ENCODE measurements around the gene ZNF611. TPM values are rescaled to one million over a fixed set of nuclear protein-coding genes. Genes with fewer than 3 reads are reported as not detected.

The ZNF611 gene
- total RNA-seq, 2 experiments from 2014 or later = 10.6 to 23.8 TPM

DNA sequence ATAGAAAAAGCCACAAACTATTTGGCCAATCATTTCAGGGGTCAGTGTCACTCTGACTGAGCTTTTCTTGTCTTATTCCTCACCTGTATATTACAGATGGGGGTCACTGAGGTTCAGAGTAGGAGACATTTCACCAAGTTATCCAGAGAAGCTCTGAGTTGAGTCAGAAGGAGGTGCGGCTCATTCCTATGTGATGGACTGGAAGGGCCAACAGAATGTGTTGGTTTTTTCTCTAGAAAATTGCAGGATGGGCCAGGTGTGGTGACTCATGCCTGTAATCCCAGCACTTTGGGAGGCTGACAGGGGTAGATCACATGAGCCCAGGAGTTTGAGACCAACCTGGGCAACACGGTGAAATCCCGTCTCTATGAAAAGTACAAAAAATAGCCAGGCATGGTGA, 72.2 kb downstream of the ZNF611 start:
- Histone ChIP-seq H4K20me1 (ENCODE audit: insufficient read depth, low read length) (no peaks in the 10 kb centered on the region), H3K4me3 (ENCODE audit: low read depth, low read length, poor library complexity, severe bottlenecking) (no peak overlapping the region), H3K79me2 (ENCODE audit: insufficient read depth, low read depth, low read length) (no peaks in the 10 kb centered on the region), H3K4me2 (ENCODE audit: low read length) (no peak overlapping the region), H3K27ac (ENCODE audit: low read depth, low read length, poor library complexity, severe bottlenecking) (no peak overlapping the region), H3K9me2 (ENCODE audit: insufficient read depth, low read length) (no peaks in the 10 kb centered on the region), H3K4me1 (ENCODE audit: insufficient read depth, low read length, poor library complexity, severe bottlenecking) (no peaks in the 10 kb centered on the region), H2AFZ (ENCODE audit: low read length) (no peak overlapping the region), H3K36me3 (ENCODE audit: insufficient read depth, low read length) (peaks cover 60% of the 10 kb centered on the region), H3K9me3 (ENCODE audit: low read length) (no peaks in the 10 kb centered on the region)
- intact Hi-C loops (cut with micrococcal nuclease; ENCODE audit: unreplicated experiment) = no loop called here
- no peak for TF ChIP-seq EZH2phosphoT487 (IDR thresholded peaks at IDR 0.05; ENCODE audit: borderline replicate concordance, low read depth, low read length)
- TF ChIP-seq, protein P1, sequence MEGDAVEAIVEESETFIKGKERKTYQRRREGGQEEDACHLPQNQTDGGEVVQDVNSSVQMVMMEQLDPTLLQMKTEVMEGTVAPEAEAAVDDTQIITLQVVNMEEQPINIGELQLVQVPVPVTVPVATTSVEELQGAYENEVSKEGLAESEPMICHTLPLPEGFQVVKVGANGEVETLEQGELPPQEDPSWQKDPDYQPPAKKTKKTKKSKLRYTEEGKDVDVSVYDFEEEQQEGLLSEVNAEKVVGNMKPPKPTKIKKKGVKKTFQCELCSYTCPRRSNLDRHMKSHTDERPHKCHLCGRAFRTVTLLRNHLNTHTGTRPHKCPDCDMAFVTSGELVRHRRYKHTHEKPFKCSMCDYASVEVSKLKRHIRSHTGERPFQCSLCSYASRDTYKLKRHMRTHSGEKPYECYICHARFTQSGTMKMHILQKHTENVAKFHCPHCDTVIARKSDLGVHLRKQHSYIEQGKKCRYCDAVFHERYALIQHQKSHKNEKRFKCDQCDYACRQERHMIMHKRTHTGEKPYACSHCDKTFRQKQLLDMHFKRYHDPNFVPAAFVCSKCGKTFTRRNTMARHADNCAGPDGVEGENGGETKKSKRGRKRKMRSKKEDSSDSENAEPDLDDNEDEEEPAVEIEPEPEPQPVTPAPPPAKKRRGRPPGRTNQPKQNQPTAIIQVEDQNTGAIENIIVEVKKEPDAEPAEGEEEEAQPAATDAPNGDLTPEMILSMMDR (conservative IDR thresholded peaks at IDR 0.05; ENCODE audit: low read length) = no peak
- ChIA-PET CTCF (ENCODE audit: unreplicated experiment) (no interaction called here), POLR2A (no interaction called here)
- BruUV-seq (replicated peaks) = no TSS peak
- DNase-seq (ENCODE audit: low spot score) = no peak

DNA sequence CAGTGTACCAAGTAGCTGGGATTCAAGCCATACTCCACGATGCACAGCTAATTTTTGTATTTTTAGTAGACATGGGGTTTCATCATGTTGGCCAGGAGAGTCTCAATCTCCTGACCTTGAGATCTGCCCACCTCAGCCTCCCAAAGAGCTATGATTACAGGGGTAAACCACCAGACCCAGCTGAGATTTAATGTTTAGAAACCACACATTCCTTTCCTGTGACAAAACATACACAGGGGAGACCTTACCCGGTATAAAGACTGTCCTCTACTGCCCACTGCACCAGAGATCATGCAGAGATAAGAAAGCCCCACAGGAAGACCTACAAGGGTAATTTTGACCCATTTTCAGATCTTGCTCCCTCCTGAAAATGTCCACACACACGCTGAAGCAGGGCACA, 73.9 kb downstream of the ZNF611 start:
- Histone ChIP-seq H3K4me2 (ENCODE audit: low read length) (no peak overlapping the region), H3K4me3 (ENCODE audit: low read depth, low read length, poor library complexity, severe bottlenecking) (no peak overlapping the region), H3K36me3 (ENCODE audit: insufficient read depth, low read length) (peaks cover 66% of the 10 kb centered on the region), H3K27ac (ENCODE audit: low read depth, low read length, poor library complexity, severe bottlenecking) (no peak overlapping the region), H3K79me2 (ENCODE audit: insufficient read depth, low read depth, low read length) (no peaks in the 10 kb centered on the region), H2AFZ (ENCODE audit: low read length) (no peak overlapping the region), H3K9me3 (ENCODE audit: low read length) (no peaks in the 10 kb centered on the region), H3K4me1 (ENCODE audit: insufficient read depth, low read length, poor library complexity, severe bottlenecking) (no peaks in the 10 kb centered on the region), H3K9me2 (ENCODE audit: insufficient read depth, low read length) (no peaks in the 10 kb centered on the region), H4K20me1 (ENCODE audit: insufficient read depth, low read length) (no peaks in the 10 kb centered on the region)
- no peak for DNase-seq (ENCODE audit: low spot score)
- intact Hi-C loops (cut with micrococcal nuclease; ENCODE audit: unreplicated experiment) = no loop called here
- CTCF ChIA-PET (ENCODE audit: unreplicated experiment) = no interaction called here
- POLR2A ChIA-PET = no interaction called here
- no peak for TF ChIP-seq EZH2phosphoT487 (IDR thresholded peaks at IDR 0.05; ENCODE audit: borderline replicate concordance, low read depth, low read length)
- TF ChIP-seq, protein P1 (conservative IDR thresholded peaks at IDR 0.05; ENCODE audit: low read length) = no peak
- no TSS peak for BruUV-seq (replicated peaks)

DNA sequence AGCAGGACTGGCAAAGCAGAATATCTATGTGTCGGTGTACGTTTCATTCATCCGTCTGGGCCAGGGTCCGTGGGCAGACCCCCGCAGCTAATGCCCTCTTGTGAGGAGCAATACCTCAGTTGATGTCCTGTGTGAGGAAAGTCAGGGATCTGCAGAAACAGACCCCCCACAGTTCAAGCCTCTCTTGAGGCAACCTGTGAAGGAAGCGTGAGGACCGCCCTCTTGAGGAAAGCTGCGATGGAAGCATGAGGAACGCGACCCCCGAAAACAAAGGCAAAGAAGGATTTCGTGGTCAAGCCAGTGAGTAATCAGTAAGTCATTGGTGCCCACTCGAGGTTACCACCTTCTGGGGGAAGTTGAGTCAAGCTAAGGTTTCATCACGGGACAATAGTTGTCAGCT, 75.8 kb downstream of the ZNF611 start:
- Histone ChIP-seq H2AFZ (ENCODE audit: low read length) (no peak overlapping the region), H3K9me2 (ENCODE audit: insufficient read depth, low read length) (no peaks in the 10 kb centered on the region), H4K20me1 (ENCODE audit: insufficient read depth, low read length) (no peaks in the 10 kb centered on the region), H3K27ac (ENCODE audit: low read depth, low read length, poor library complexity, severe bottlenecking) (no peak overlapping the region), H3K9me3 (ENCODE audit: low read length) (no peaks in the 10 kb centered on the region), H3K36me3 (ENCODE audit: insufficient read depth, low read length) (peaks cover 76% of the 10 kb centered on the region), H3K4me1 (ENCODE audit: insufficient read depth, low read length, poor library complexity, severe bottlenecking) (no peaks in the 10 kb centered on the region), H3K4me3 (ENCODE audit: low read depth, low read length, poor library complexity, severe bottlenecking) (no peak overlapping the region), H3K4me2 (ENCODE audit: low read length) (no peak overlapping the region), H3K79me2 (ENCODE audit: insufficient read depth, low read depth, low read length) (no peaks in the 10 kb centered on the region)
- ChIA-PET CTCF (ENCODE audit: unreplicated experiment) (no interaction called here), POLR2A (no interaction called here)
- no peak for DNase-seq (ENCODE audit: low spot score)
- no peak for TF ChIP-seq EZH2phosphoT487 (IDR thresholded peaks at IDR 0.05; ENCODE audit: borderline replicate concordance, low read depth, low read length)
- TF ChIP-seq, protein P1 (conservative IDR thresholded peaks at IDR 0.05; ENCODE audit: low read length) = no peak
- intact Hi-C loops (cut with micrococcal nuclease; ENCODE audit: unreplicated experiment) = no loop called here
- no TSS peak for BruUV-seq (replicated peaks)
